GM10248 (cell line): ENCODE data around the gene TMEM134.

Experiments used
- CTCF ChIA-PET: fragments of 300-600 bp; sonication (Branson Sonifier 250); formaldehyde crosslinking; extraction: SDS; loops from one replicate; lab custom pipeline; 2021; ENCODE audit warnings: antibody characterized with exemption; lab: Yijun Ruan, JAX
- POLR2A ChIA-PET: fragments of 350-650 bp; sonication (Branson Sonifier 250); formaldehyde crosslinking; extraction: SDS; loops from one replicate; lab custom pipeline; 2020; ENCODE audit warnings: antibody characterized with exemption; lab: Yijun Ruan, JAX
- DNase-seq: peaks from one replicate; pipeline ENCODE4 v3.0.0; 2012; ENCODE audit errors: extremely low spot score
- TF ChIP-seq, protein P1 (sequence below): IDR thresholded peaks from 2 replicates; pipeline ENCODE4 v1.5.1; 2012; ENCODE audit warnings: mild to moderate bottlenecking, low read depth; ENCODE audit errors: extremely low read depth, missing control alignments, control extremely low read depth

Gene TMEM134

GRCh38 chr11:67412495-67413179 is 56.4 kb downstream of the TMEM134 start:
- ChIA-PET POLR2A (no interaction called here), CTCF (interaction anchor here (0.9 to 3.6 kb wide), 4 partner anchors 10 to 93 kb away, joined by 3 to 33 read pairs (median 3); partner anchors contain the start of genes PITPNM1, PPP1CA and TBC1D10C)
- TF ChIP-seq, protein P1, sequence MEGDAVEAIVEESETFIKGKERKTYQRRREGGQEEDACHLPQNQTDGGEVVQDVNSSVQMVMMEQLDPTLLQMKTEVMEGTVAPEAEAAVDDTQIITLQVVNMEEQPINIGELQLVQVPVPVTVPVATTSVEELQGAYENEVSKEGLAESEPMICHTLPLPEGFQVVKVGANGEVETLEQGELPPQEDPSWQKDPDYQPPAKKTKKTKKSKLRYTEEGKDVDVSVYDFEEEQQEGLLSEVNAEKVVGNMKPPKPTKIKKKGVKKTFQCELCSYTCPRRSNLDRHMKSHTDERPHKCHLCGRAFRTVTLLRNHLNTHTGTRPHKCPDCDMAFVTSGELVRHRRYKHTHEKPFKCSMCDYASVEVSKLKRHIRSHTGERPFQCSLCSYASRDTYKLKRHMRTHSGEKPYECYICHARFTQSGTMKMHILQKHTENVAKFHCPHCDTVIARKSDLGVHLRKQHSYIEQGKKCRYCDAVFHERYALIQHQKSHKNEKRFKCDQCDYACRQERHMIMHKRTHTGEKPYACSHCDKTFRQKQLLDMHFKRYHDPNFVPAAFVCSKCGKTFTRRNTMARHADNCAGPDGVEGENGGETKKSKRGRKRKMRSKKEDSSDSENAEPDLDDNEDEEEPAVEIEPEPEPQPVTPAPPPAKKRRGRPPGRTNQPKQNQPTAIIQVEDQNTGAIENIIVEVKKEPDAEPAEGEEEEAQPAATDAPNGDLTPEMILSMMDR: no peak
- DNase-seq: no peak

DNA sequence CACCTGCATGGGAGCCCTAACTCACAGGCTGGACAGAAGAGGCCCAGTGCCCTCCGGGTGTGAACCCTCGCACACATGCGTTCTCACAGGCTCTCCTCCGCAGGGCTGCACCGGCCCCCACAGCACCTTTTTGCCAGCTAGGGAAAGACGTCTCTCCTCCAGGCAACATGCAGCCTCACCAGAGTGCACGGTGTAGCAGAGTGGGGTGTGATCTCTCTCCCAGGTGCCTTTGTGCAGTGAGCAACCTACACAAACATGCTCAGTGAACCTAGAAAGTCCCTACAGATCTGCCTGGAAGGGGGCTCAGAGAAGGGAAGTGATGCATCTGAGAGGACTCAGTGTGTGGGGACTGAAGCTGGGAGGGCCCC is 57.3 kb downstream of the TMEM134 start:
- ChIA-PET CTCF (interaction anchor here (0.9 to 3.6 kb wide), 6 partner anchors 8 to 94 kb away, joined by 3 to 33 read pairs (median 4); partner anchors contain the start of genes PITPNM1, PPP1CA and TBC1D10C), POLR2A (no interaction called here)
- TF ChIP-seq, protein P1: no peak
- no peak for DNase-seq
